ENCODE results near the gene ASAH2B. TPM values are rescaled to one million over a fixed set of nuclear protein-coding genes. Genes with fewer than 3 reads are reported as not detected.
"Not testable (repeated sequence)": the region's sequence is repeated elsewhere in the genome, so short reads cannot be mapped to it uniquely, and the experiment has no call there.

The ASAH2B gene
- polyA plus RNA-seq (ENCODE audit: insufficient read depth in 1 of 5, insufficient read length in 5 of 5, low replicate concordance in 1 of 5) = 10 to 100 TPM in 4 of 5 donors, 1 to 10 TPM in 1; 6.5 to 12.4 (median 10.7) TPM
- long read RNA-seq, donor 1, full-length matches to known transcripts = 6 of 6 reads
- long read RNA-seq, donor 1, partial matches to known transcripts = 0 of 6 reads
- long read RNA-seq, donor 1, other reads (novel, unspliced or antisense) = 0 of 6 reads
- long read RNA-seq, donor 2 = 0 reads
- long read RNA-seq, donor 3, full-length matches to known transcripts = 2 of 14 reads
- long read RNA-seq, donor 3, partial matches to known transcripts = 12 of 14 reads
- long read RNA-seq, donor 3, other reads (novel, unspliced or antisense) = 0 of 14 reads
- long read RNA-seq, donor 4, full-length matches to known transcripts = 2 of 8 reads
- long read RNA-seq, donor 4, partial matches to known transcripts = 6 of 8 reads
- long read RNA-seq, donor 4, other reads (novel, unspliced or antisense) = 0 of 8 reads
- long read RNA-seq, donor 5, full-length matches to known transcripts = 3 of 3 reads
- long read RNA-seq, donor 5, partial matches to known transcripts = 0 of 3 reads
- long read RNA-seq, donor 5, other reads (novel, unspliced or antisense) = 0 of 3 reads
- long read RNA-seq, donor 6, full-length matches to known transcripts = 4 of 4 reads
- long read RNA-seq, donor 6, partial matches to known transcripts = 0 of 4 reads
- long read RNA-seq, donor 6, other reads (novel, unspliced or antisense) = 0 of 4 reads
- long read RNA-seq, donor 7, full-length matches to known transcripts = 2 of 2 reads
- long read RNA-seq, donor 7, partial matches to known transcripts = 0 of 2 reads
- long read RNA-seq, donor 7, other reads (novel, unspliced or antisense) = 0 of 2 reads
- long read RNA-seq, donor 8, partial matches to known transcripts = 0 of 1 reads
- long read RNA-seq, donor 8, other reads (novel, unspliced or antisense) = 0 of 1 reads

- peak; percentile 77 to 79 for DNase-seq
Observed at GRCh38 chr10:50739618-50740292, at the start of gene ASAH2B. TSS of gene ASAH2B (plus strand) at chr10:50739936. CDS start at chr10:50745131, 5,195 bp downstream.

DNA sequence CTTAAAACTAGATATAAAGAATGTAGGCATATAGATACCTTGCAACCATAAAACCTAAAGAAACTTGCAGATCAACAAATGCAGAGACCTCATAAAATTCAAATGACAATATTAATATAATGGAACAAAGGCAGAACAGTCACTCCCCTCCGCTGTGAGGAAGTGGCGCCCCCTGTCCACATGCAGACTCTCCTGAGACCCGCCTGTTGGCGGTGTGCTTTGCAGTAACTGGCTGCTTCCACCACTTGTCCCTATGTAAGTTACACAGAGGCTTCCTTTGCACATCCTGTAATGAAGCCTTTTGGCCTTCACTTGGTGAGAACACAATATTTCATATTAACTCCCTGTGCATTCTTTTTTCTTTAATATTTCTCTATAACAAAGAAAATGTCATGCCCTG is 41.9 kb upstream of the ASAH2B start:
- not testable (repeated sequence) for DNase-seq

- DNase-seq = not testable (repeated sequence)
Observed at GRCh38 chr10:50701947-50702346, 37.8 kb upstream of the ASAH2B start.

DNA sequence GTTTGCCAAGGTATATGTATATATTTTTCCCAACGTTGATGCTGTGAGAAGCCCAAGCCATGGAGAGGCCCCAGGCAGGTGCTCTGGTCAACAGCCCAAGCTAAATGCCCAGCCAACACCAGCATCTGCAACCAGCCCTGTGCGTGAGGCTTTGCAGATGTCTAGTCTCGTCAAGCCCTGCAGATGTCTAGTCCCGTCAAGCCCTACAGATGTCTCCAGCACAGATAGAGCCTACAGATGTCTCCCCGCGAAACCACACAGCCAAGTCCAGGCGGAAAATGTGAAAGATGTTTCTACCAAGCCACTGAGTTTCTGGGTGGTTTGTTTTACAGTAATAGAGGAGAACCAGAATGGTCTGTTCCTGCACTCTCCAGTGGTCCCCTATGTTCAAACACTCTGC is 36.7 kb upstream of the ASAH2B start:
- DNase-seq = not testable (repeated sequence)

DNA sequence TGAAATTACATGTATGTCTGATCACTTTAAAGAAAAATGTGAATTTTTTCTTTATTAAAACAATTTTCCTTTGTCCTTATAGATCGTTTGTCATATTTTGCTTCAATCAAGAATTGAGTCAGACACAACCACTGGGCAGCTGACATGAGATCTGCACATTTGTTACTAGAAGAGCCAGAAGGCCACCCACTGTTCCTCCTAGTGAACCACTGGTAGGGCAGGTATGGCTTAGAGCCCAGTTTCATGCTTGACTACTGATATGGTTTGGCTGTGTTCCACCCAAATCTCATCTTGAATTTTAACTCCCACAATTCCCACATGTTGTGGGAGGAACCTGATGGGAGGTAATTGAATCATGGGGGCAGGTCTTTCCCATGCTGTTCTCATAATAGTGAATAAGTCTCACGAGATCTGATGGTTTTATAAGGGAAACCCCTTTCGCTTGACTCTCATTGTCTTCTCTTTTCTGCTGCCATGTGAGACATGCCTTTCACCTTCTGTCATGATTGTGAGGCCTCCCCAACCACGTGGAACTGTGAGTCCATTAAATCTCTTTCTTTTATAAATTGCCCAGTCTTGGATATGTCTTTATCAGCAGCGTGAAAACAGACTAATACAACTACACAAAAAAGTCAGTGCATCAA is 35.2 kb upstream of the ASAH2B start:
- not testable (repeated sequence) for DNase-seq

GRCh38 chr10:50706006-50706405 is 33.7 kb upstream of the ASAH2B start:
- DNase-seq = not testable (repeated sequence)

- not testable (repeated sequence) for DNase-seq
Observed at GRCh38 chr10:50710241-50710640, 29.5 kb upstream of the ASAH2B start.

- not testable (repeated sequence) for DNase-seq
Observed at GRCh38 chr10:50723812-50724211, 15.9 kb upstream of the ASAH2B start.

DNA sequence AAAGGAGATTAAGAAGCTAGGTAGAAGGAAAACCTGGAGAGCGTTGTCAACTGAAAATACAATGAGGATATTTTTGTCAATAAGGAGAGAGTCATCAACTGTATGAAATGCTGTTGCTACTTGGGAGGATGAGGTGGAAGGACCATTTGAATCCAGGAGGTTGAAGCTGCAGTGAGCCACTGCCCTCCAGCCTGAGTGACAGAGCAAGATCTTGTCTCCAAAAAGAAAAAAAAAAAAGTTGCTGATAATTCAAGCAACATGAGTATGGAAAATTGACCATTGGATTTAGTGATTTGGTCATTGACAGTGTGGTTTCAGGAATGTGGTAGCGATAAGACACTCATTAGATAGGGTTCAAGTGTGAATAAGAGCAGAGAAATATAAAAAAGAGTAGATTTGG is 11.6 kb upstream of the ASAH2B start:
- DNase-seq = not testable (repeated sequence)

- DNase-seq = not testable (repeated sequence)
Observed at GRCh38 chr10:50738987-50739617, 634 bp upstream of the ASAH2B start.

DNA sequence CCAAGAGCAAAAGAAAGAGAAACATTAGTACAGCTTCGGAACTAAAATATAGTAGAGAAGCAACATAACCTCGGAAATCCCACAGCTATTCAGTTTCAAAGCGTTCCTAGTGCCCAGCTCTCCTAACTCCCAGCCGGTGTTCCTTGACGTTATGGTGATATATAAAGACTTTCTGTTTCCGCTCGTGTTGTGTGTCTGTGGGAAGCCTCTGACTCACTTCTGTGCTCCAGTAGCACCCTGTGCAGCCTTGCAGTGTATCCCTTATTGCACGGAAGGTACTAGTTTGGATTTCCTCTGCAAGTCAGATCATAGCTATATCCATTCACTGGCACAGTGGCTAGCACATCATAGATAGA is 535 bp downstream of the ASAH2B start:
- DNase-seq = peak in 1 of 2 donors; percentile 29

DNA sequence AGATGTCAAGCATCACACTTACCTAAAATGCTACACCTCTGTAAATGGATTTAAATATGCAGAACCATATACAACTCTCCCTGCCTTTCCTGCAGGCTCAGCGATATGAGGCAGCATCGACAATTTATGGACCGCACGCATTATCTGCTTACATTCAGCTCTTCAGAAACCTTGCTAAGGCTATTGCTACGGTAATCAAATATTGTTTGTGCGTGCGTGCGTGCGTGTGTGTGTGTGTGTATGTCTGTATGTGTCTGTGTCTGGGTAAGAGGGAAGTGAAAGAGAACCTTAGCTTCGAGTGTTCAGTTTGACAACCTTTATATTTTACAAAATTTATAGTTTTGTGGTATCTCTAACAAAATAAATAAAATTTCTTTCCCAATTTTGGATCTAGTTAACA is 3.1 kb downstream of the ASAH2B start:
- not testable (repeated sequence) for DNase-seq

GRCh38 chr10:50766774-50767513 is 27.2 kb downstream of the ASAH2B start:
- DNase-seq = not testable (repeated sequence)

- not testable (repeated sequence) for DNase-seq
Observed at GRCh38 chr10:50772042-50772441, 32.3 kb downstream of the ASAH2B start.

DNA sequence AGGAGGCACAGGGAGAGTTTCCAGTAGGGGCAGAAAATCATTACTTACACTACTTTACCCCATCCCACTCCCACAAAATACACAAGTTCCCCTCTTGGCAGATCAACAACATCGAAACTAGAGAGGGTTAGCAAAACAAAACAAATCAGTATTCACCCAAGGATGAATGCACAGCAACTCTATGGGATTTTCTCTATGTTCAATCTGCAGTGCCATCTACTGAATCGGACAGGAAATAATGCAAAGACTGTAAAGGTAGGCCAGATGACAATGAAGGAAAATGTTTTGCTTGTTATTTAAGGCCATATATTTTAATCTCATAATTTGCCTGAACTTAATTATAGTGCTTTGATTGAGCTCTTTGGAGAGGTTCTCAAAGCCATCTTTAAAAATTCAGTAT is 35.1 kb downstream of the ASAH2B start:
- not testable (repeated sequence) for DNase-seq

DNA sequence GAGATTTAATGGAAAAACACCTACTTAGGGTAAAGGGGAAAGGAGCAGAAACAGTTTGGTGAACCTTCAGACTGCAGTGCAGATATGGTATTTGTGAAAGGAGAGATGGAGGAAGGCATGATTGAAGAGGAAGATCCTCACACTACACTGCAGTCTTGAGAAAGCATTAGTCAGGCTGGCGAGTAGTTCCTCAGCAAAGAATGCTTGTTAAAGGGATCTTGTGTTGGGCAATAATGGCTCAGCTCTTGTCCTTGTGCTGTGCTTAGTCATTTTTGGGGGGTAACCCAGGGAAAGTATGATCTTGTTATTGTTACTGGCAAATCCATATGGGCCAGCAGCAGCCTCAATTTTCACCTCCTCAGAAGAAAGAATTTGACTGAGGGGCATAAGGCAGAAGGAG is 40.3 kb downstream of the ASAH2B start:
- DNase-seq = not testable (repeated sequence)

GRCh38 chr10:50782017-50782416 is 42.3 kb downstream of the ASAH2B start:
- DNase-seq = not testable (repeated sequence)

GRCh38 chr10:50787962-50788361 is 48.2 kb downstream of the ASAH2B start:
- not testable (repeated sequence) for DNase-seq

DNA sequence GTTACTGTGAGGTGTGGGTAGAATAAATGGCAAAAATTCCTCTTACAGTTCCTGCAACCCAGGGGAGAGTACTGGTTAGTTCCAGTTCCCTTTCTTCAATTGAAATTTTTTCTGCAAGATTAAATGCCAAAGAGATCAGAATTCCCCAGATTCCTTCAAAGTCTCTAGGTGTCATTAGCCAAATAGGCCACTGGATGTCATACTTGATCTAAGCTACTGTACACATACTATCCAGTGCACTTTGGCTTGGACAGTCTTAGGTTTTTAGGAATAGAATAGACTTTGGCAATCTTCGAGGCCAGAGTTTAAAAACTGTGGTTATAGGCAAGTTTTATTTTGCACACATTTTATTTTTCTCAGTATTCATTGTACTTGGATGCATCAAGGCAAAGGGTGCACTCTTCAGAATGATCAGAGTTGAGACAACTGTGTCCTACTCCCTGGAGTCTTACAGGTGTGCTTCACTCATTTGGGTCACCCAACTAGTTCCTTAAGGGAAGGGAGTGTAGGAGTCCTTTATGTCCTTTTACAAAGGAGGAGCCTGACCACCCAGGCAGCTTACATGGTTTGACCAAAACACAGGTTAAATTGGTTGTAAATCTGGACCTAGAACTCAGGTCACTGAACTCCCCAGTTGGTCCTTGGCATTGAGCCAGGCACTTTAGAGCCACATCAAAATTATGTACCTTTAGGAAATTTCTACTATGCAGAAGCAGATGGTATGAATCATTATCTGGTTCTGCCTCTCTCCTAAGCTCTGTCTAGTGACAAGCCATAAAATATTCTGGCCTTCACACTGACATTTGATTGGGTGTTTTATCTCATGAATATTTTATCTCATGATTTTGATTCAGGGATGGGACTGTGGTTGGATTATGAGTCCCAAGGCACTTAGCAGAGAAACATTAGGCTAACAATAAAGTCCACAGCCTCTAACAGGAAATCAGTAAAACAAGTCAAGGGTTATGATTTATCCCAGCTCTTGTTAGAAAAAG is 49.5 kb downstream of the ASAH2B start:
- DNase-seq = peak in 1 of 2 donors; percentile 12
